ENCODE data around the gene SLC22A3. TPM values are rescaled to one million over a fixed set of nuclear protein-coding genes. Genes with fewer than 3 reads are reported as not detected.

Gene SLC22A3
- polyA plus RNA-seq, 2 of the 4 experiments (the other 2 are of a cell fraction), result 44.9 to 57.4 TPM

GRCh38 chr6:160418370-160418769, 70.2 kb downstream of the SLC22A3 start:
- ChIA-PET CTCF (interaction anchor here (0.8 to 1.4 kb wide), 2 partner anchors 24 to 37 kb away, joined by 3 to 4 read pairs; no protein-coding TSS in a partner anchor), POLR2A (no interaction called here)
- 75% methylated on average over 3 of the region's 3 CpGs for WGBS (ENCODE audit: missing lambda C conversion rate)

GRCh38 chr6:160419488-160419887, 71.3 kb downstream of the SLC22A3 start:
- Histone ChIP-seq H3K9me3 (no peaks in the 10 kb centered on the region), H3K4me2 (no peak overlapping the region), H3K4me3 (no peak overlapping the region), H3K4me1 (peaks cover 6% of the 10 kb centered on the region), H3K27ac (no peak overlapping the region)
- 85% methylated on average over 1 of the region's 1 CpG for WGBS (ENCODE audit: missing lambda C conversion rate)
- ATAC-seq (no peak), DNase-seq (ENCODE audit: low read depth in 1 of 2, low spot score in 1 of 2) (no peak), FAIRE-seq (no peak)
- TF ChIP-seq NFE2L2 (conservative IDR thresholded peaks at IDR 0.05; ENCODE audit: low read length), result no peak
- TF ChIP-seq NPAS2 (CRISPR knock-in tag; IDR thresholded peaks at IDR 0.05; ENCODE audit: borderline replicate concordance), result no peak
- no peak for TF ChIP-seq BHLHE40 (IDR thresholded peaks at IDR 0.05; ENCODE audit: low read depth, low read length)
- no peak for TF ChIP-seq RCOR1 (IDR thresholded peaks at IDR 0.05; ENCODE audit: low read depth, low read length)
- no peak for TF ChIP-seq ZC3H11A (IDR thresholded peaks at IDR 0.05)
- no peak for TF ChIP-seq EHMT2 (IDR thresholded peaks at IDR 0.05; ENCODE audit: low read depth)
- no peak for TF ChIP-seq ZFP36 (IDR thresholded peaks at IDR 0.05; ENCODE audit: borderline replicate concordance, partially characterized antibody)
- ChIA-PET POLR2A (no interaction called here), CTCF (interaction anchor here (0.8 to 1.4 kb wide), 2 partner anchors 25 to 36 kb away, joined by 3 to 4 read pairs; no protein-coding TSS in a partner anchor)

More at GRCh38 chr6:160418370-160418769, 70.2 kb downstream of the SLC22A3 start:
- H3K27ac ChIP-seq, result no peak overlapping the region
- TF ChIP-seq POLR2AphosphoS2 (conservative IDR thresholded peaks at IDR 0.05; ENCODE audit: low read length), result no peak
- no peak for TF ChIP-seq ELK1 (IDR thresholded peaks at IDR 0.05; ENCODE audit: low read depth, low read length)
- TF ChIP-seq RFX5 (IDR thresholded peaks at IDR 0.05), result no peak
- no peak for TF ChIP-seq POLR2A (IDR thresholded peaks at IDR 0.05; ENCODE audit: low read length)
- TF ChIP-seq EHMT2 (IDR thresholded peaks at IDR 0.05; ENCODE audit: low read depth), result no peak
- TF ChIP-seq MAX (IDR thresholded peaks at IDR 0.05), result no peak
- no peak for TF ChIP-seq ESRRA (IDR thresholded peaks at IDR 0.05; ENCODE audit: borderline replicate concordance, low read length)
- no peak for TF ChIP-seq HOXB13 (CRISPR knock-in tag; IDR thresholded peaks at IDR 0.05; ENCODE audit: low read depth)
- no peak for TF ChIP-seq HOXB5 (CRISPR knock-in tag; IDR thresholded peaks at IDR 0.05)
- DNase-seq (ENCODE audit: low read depth in 1 of 2, low spot score in 1 of 2) (no peak), ATAC-seq (no peak), FAIRE-seq (no peak)
- no peak overlapping the region for H3K4me3 ChIP-seq
- no peak overlapping the region for H3K4me2 ChIP-seq
- no peaks in the 10 kb centered on the region for H3K4me1 ChIP-seq
- H3K9me3 ChIP-seq, result no peaks in the 10 kb centered on the region

- H3K4me2 ChIP-seq, result no peak overlapping the region
- no peak for TF ChIP-seq GATA3 (IDR thresholded peaks at IDR 0.05; ENCODE audit: borderline replicate concordance)
- no peak for TF ChIP-seq JUN (IDR thresholded peaks at IDR 0.05)
- TF ChIP-seq CHD2 (IDR thresholded peaks at IDR 0.05; ENCODE audit: low read length, partially characterized antibody), result no peak
- no peak for TF ChIP-seq RNF2 (IDR thresholded peaks at IDR 0.05; ENCODE audit: borderline replicate concordance, low read depth)
- TF ChIP-seq ATOH8 (CRISPR knock-in tag; IDR thresholded peaks at IDR 0.05; ENCODE audit: low read depth), result no peak
- TF ChIP-seq ZSCAN20 (CRISPR knock-in tag; IDR thresholded peaks at IDR 0.05), result no peak
- TF ChIP-seq REST (IDR thresholded peaks at IDR 0.05), result no peak
- TF ChIP-seq KDM1A (IDR thresholded peaks at IDR 0.05; ENCODE audit: low read depth), result no peak
- TF ChIP-seq RCOR1 (IDR thresholded peaks at IDR 0.05; ENCODE audit: low read depth, low read length), result no peak
- TF ChIP-seq KDM5A (IDR thresholded peaks at IDR 0.05), result no peak
Observed at GRCh38 chr6:160420253-160420968, 72.2 kb downstream of the SLC22A3 start.

More at GRCh38 chr6:160420253-160420968, 72.2 kb downstream of the SLC22A3 start:
- no peaks in the 10 kb centered on the region for H3K9me3 ChIP-seq
- DNase-seq (ENCODE audit: low read depth in 1 of 2, low spot score in 1 of 2) (no peak), FAIRE-seq (no peak), ATAC-seq (no peak; a peak in 1 of 6 replicates)
- 94% methylated on average over 9 of the region's 9 CpGs for WGBS (ENCODE audit: missing lambda C conversion rate)
- H3K4me3 ChIP-seq, result no peak overlapping the region
- peaks cover 10% of the 10 kb centered on the region for H3K4me1 ChIP-seq
- ChIA-PET CTCF (no interaction called here), POLR2A (no interaction called here)
- no peak overlapping the region for H3K27ac ChIP-seq
